Activated CD4-positive, alpha-beta T cell treated with anti-CD3 and anti-CD28 coated beads, Interleukin-2, Interleukin-6, amounts not matched to agents 100 ng/mL and 50 ng/mL, durations not matched to agents 16 hours and 8 hours (primary cell): Measurements from ENCODE around the gene SDCBP2.

Source experiments
- DNase-seq: peaks from one replicate; pipeline ENCODE4 v3.0.0-alpha.2; 2020

The SDCBP2 gene, protein sequence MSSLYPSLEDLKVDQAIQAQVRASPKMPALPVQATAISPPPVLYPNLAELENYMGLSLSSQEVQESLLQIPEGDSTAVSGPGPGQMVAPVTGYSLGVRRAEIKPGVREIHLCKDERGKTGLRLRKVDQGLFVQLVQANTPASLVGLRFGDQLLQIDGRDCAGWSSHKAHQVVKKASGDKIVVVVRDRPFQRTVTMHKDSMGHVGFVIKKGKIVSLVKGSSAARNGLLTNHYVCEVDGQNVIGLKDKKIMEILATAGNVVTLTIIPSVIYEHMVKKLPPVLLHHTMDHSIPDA

DNA sequence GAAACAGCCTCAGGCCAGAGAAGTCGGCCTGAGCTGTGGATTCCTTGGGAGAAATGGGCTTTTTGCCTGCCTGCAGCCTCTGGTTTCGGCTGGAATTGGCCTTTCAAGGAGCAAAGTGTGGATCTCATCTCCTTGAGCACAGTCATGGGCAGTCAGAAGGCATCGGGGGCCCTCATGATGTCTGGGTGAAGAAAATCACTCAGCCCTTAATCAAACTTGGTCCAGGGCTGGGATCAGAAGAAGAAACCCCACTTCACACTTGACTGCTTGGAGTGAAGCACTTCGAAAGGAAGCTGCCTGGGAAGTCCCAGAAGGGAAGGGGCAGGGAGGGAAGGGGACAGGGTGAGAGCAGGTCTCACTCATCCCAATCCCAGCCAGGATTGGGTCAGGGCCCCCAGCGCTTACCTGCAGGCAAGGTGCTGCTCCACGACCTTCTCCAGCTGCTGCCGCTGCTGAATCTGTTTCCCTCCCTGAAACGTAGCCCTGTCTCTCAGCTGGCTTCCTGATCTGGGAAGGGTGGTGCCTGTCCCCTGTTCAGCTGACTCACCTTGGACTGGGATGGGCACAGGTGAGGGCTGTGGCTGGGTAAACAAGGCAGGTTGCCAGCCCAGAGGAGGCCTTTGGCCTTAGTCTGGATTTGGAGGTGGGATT is at the start of gene SDCBP2:
Gene SDCBP2 (minus strand): TSS at position 460 of the 651 bp plus-strand sequence. CDS start 8,723 bp downstream, outside the sequence.
- DNase-seq: no peak

DNA sequence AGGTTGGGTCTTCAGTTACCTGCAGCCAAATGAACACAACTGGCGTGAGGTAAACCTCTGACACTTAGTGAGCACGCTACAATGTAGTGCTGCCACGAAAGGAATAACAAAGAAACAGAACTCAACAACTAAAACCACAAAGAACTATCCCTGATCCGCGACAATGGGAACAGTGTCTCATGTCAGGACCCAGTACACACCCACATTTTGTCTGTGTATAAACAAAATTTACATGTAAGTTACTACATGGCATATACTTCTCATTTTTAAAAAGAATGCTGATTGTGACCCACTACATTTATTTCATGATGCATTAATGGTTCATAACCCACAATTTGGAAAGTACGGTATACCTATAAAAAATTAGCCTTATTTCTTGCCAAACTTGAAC is 49.8 kb upstream of the SDCBP2 start:
- no peak for DNase-seq

DNA sequence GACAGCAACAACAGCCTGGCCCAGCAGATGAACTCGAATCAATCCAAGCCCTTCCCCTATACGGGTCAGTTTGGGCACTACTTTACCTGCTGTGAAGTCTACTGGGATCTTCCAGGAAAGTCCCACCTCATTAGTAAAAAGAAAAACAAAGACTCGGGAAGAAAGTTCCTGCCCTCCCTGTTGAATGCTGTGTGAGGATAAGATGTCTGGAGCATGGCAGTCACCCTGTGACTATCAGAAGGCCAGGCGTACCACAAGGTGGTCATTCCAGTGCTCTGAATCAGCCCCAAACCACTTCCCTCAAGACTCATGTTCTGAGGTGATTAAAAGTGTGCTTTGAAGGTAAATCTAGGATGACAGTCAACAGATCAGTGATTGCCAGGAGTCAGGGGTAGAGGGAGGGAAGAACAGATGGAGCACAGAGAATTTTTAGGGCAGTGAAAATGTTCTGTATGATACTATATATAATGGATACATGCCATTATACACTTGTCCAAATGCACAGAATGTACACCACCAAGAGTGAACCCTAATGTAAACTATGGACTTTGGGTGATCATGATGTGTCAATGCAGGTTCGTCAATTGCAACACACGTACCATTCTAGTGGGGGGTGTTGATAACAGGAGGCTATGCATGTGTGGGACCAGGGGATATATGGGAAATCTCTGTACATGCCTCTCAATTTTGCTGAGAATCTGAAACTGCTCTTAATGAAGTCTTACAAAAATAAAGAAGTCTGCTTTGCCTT is 49.2 kb upstream of the SDCBP2 start:
- DNase-seq: peak; percentile 65

- DNase-seq: peak; percentile 78
Measured at GRCh38 chr20:1377341-1377871, 48.5 kb upstream of the SDCBP2 start.

DNA sequence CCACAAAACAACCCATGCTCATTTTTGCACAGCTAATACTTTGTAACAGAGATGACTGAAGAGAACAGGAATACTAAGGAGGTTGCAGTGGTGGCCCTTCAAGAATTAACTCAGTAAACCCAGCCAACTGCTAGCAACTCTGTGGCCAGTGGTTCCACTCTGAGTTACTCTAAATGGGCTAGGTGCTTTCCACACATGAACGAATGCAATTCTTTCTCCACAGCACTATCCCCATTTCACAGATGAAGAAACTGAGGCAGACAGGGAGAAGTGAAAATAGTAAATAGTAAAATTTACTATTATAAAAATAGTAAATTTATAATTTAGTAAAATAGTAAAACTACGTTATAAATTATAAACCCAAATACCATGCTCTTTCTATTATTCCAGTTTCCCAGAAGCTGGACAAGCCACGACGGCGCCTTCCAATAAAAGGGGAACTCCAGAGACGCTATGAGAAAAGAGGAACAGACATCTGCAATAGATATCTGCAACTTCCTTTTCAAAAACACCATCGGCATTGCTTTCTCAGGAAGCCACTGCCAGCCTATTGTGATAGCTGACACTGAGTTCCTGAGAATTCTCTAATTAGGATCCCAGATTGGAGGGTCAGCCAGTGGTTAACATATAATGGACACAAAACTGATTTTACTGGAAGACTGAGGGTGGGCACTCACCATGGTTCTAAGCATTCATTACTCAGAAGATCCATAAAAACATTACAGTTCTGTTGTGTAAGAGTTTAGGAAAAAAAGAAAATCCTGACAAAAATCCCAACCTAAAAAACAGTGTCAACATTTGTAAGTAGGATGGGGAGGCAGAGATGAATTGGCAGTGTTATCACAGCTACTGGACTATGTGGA is 47.7 kb upstream of the SDCBP2 start:
- DNase-seq: no peak

DNA sequence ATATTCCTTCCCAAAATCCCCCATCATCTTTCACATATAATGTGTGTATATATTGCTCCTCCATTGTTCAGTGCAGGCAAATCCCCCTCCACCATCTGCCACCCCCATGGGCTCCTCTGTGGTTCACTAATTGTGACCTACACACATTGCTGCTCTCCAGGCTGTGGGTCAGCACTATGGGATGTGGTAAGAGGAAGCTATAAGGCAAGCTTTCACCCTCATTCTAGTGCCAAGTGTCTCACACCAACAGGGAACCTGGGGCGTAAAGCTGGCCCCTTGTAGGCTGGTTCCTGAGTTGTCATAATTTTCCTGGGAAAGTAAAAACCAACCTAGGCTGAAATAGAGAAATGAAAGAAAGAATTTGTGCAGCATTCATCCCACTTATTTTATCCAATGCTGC is 47.1 kb upstream of the SDCBP2 start:
- no peak for DNase-seq

DNA sequence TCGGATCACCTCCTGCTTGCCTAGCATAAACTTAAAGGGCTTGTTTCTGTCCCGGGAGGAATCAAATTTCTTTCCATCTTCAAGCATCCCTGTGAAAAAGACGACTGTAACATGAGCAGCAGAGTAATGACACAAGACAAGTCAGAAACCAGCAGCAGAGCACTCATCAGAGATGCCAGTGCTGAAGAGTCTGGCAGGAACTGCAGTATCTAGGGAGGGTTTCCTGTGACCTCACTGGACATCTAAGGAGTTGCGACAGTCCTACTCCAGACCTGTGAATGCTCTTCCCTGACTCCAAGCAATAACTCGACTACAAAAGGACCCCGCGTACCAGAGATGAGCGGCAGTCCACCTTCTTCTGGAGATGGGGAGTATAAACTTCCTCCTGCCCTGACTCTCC is 46.6 kb upstream of the SDCBP2 start:
- no peak for DNase-seq

DNA sequence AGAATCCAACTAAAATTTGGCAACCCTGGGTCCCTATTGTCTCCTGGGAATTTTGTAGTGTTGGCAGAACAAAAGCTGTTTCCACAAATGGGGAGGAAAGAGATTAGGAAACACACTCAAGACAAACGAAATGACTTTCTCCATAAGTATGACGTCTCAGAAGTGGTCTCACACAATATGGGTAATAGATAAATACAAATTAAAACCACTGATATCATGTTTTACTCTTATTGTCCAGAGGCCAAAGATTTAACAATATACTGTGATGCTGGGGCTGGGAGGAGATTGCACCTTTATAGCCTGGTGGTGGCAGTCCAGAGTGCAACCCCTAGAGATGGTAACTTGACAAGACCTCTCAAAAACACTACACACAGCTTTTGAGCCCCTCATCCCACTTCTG is 45.3 kb upstream of the SDCBP2 start:
- no peak for DNase-seq

GRCh38 chr20:1373614-1374013 is 44.7 kb upstream of the SDCBP2 start:
- DNase-seq: no peak

DNA sequence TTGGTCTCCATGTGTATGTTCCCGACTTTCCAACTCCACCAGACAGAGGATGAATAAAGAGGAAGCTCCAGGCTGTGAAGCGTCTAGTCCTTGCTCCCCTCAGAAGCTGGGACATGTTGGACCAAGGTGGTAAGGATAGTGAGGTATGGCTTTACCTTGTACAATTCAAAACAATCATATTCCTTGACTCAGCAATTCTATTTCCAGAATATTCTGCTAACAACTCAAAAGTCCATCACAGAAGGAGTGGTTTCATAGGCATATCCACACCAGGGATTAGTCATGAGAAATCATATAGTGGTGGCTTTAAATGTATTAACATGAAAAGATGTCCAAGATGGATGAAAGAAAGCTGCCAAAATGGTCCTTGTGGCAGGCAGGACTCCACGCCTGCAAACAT is 44.1 kb upstream of the SDCBP2 start:
- no peak for DNase-seq

- no peak for DNase-seq
Measured at GRCh38 chr20:1371830-1372539, 43.0 kb upstream of the SDCBP2 start.

GRCh38 chr20:1371202-1371782 is 42.4 kb upstream of the SDCBP2 start:
- no peak for DNase-seq

DNA sequence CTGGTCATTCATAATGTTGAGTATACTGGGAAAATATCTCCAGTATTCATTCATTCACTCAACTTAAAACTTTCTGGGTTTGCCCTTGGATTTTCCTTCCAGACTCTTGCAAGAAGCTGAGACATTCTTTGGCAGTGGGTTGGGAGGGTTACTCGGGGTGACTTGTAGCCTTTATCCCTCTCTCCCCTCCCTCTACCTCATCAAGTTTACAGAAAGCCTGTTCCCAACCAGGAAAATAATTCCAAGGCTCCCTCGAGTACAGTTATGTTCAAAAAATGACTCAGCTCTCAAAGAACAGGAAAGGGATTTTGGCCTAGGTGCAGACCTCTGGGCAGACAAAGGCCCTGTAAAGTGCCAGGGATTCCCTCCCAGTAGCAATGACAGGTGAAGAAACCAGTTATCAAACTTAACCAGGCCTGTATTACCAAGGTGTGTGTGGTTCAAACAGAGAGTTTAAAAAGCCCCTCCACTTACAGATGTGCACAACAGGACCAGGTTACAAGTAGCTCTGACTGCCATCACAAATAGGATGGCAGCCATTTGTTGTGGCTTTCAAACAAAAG is 41.7 kb upstream of the SDCBP2 start:
- DNase-seq: no peak

GRCh38 chr20:1369970-1370369 is 41.0 kb upstream of the SDCBP2 start:
- no peak for DNase-seq

DNA sequence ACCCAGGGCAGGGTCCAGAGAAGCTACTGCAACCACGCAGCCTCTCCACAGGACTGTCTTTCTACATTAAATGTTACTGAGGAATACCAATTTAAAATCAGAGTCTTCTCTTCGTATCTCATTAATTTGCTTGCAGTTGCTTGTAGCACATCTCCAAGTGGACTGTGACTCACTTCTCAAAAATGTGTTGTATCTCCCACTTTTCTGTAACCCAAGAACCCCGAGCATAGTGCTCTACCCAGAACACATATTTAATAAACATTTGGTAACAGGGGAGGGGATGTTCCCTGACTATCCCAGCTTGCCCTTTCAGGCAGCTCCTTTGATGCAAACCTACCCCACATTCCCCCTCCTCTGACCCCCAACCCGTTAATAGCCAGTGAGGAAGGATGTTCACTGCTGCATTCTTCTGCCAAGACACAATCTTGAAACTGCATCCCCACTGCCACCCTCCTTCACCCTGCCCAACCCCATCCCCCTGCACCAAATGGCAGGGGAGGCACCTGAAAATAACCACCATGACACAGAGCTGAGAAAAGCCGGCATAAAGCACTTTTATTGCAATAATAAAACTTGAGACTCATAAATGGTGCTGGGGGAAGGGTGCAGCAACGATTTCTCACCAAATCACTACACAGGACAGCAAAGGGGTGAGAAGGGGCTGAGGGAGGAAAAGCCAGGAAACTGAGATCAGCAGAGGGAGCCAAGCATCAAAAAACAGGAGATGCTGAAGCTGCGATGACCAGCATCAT is 39.7 kb upstream of the SDCBP2 start:
- DNase-seq: no peak

GRCh38 chr20:1367479-1367878 is 38.5 kb upstream of the SDCBP2 start:
- no peak for DNase-seq

DNA sequence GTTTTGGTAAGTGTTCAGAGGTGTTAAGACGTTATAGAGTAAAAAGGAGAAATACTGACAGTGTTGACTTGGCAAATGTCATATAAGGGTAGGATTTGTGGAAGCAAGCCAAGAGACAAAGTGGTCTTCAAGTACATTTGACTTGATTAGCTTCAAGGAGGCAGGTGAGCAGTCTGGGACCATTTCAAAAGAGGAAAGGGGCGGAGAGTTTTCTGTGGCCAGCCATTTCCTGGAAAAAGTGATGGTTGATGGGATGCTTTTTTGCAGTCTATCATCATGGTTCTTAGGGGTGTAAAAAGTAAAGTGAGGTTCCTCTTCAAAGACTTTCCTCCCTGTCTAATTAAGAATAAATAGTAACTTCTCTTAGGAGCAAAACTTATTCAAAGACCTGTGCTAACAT is 35.2 kb upstream of the SDCBP2 start:
- peak; percentile 60 for DNase-seq

DNA sequence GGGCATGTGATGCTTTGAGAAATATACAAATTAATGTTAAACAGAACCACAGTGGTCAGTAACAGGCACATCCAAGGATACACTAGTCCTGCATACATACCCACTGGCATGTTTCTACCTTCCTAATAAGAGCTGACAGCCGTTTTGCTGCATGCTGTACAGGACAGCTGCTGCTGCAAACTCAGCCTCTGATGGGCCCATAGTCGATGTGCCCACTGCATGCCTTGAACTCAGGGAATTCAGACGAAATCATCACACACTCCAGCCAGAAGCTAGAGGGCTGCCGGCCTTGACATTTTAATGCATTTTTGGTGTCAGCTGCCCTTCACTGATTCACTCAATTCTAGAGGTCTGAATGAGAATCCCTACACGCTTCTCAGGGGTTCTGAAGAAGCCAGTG is 34.6 kb upstream of the SDCBP2 start:
- no peak for DNase-seq

DNA sequence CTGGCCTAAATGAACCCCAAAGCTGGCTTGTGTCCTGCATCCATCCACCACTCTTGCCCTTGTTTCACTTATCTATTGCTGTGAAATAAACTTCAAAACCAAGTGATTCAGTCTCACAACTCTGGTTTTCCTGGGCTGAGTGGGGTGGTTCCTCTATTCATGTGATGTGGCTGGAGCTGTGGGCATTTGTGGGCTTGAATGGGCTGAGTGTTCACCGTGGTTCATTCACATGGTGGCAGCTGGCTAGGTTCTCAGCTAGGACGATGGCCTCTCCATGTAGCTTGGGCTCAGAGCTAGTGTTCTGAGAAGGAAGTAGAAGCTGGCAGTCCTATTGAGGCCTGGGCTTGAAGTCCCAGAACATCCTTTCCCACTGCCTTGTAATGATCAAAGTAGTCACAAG is 33.5 kb upstream of the SDCBP2 start:
- no peak for DNase-seq

DNA sequence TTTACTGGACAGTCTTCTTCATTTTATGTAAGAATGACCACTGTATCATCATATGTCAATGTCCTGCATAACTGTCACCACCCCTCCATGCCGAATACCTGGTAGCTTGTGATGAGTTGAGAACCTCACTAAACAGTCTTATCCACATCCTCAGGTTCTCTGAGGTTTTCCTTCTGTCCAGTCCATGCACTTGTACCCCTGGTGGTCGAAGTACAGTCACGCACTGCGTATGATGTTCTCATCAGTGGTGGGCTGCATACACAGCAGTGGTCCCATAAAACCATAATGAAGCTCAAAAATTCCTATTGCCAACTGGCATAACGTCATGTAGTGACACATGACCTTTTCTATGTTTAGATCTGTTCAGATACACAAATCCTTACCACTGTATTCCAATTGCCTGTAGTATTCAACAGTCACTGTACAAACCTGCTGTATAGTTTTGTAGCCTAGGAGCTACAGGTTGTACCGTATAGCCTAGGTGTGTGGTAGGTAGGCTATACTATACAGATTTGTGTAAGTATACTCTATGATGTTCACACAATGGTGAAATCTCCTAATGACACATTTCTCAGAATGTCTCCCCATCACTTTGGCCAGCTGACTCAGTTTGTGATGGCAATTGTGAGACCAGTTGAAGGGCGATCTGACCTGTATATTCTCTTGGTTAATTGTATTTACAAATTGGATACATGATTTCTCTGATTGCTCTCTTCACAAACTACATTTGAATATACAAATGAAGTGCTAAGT is 31.3 kb upstream of the SDCBP2 start:
- peak; percentile 49 for DNase-seq
